ENCODE data around the gene LRRC53. TPM values are rescaled to one million over a fixed set of nuclear protein-coding genes. Genes with fewer than 3 reads are reported as not detected.

Gene LRRC53
- total and polyA plus RNA-seq, 2 donors (not counting 1 experiment from before 2014, with no cell fraction given) = not detected

- Histone ChIP-seq H3K36me3 (replicated peaks in 1 of 2; ENCODE audit: control extremely low read depth in 1 of 2, control insufficient read depth in 1 of 2, extremely low read depth in 1 of 2, insufficient read depth in 2 of 2, low read length in 1 of 2) (no peaks in the 10 kb centered on the region), H3K4me2 (replicated peaks; ENCODE audit: low read depth, low read length, poor library complexity, severe bottlenecking) (no peak overlapping the region), H3K9me3 (ENCODE audit: control extremely low read depth in 1 of 3, control insufficient read depth in 2 of 3, insufficient read depth in 1 of 3, low read length in 2 of 3) (no peaks in the 10 kb centered on the region), H3K9ac (ENCODE audit: low read length) (no peak overlapping the region), H3K27me3 (replicated peaks in 1 of 4; ENCODE audit: control extremely low read depth in 1 of 4, control insufficient read depth in 3 of 4, insufficient read depth in 4 of 4, low read length in 3 of 4) (peaks cover 0 to 2% (median 0%) of the 10 kb centered on the region in 4 experiments), H3K4me1 (ENCODE audit: control insufficient read depth in 2 of 2, insufficient read depth in 2 of 2, low read length in 2 of 2) (no peaks in the 10 kb centered on the region), H3K79me2 (ENCODE audit: control insufficient read depth, insufficient read depth, low read length) (no peaks in the 10 kb centered on the region), H3K4me3 (ENCODE audit: control extremely low read depth in 1 of 5, extremely low read depth in 1 of 5, insufficient read depth in 1 of 5, low read depth in 2 of 5, low read length in 4 of 5) (no peak overlapping the region), H4K20me1 (ENCODE audit: control insufficient read depth, insufficient read depth, low read length, poor library complexity, severe bottlenecking) (no peaks in the 10 kb centered on the region), H2AFZ (ENCODE audit: insufficient read depth, low read depth, low read length, poor library complexity, severe bottlenecking) (no peak overlapping the region), H3K27ac (ENCODE audit: low read length in 2 of 2) (no peak overlapping the region)
- no peaks in the 10 kb centered on the region for H3K9me3 Mint-ChIP-seq (ENCODE audit: insufficient read depth)
- ATAC-seq (ENCODE audit: low read depth) (no peak), DNase-seq (no peak)
- no peak overlapping the region for H3K27ac Mint-ChIP-seq
- intact Hi-C loops (cut with micrococcal nuclease) = no loop called here
- peaks cover 11% of the 10 kb centered on the region for H3K27me3 Mint-ChIP-seq
- H3K4me1 Mint-ChIP-seq = no peaks in the 10 kb centered on the region
- H3K4me3 Mint-ChIP-seq = no peak overlapping the region
- WGBS (ENCODE audit: insufficient coverage) = 100% methylated on average over 1 of the region's 4 CpGs
- TF ChIP-seq EZH2 (IDR thresholded peaks at IDR 0.05; ENCODE audit: borderline replicate concordance, insufficient read depth, low read depth, low read length, poor library complexity, severe bottlenecking) = no peak
- TF ChIP-seq CTCF (IDR thresholded peaks at IDR 0.05) = no peak
- CTCF ChIA-PET = no interaction called here
- POLR2A ChIA-PET = no interaction called here
Observed at GRCh38 chr1:74548961-74549750, 36.7 kb upstream of the LRRC53 start.

GRCh38 chr1:74545821-74546220, 33.4 kb upstream of the LRRC53 start:
- no peak for DNase-seq
- WGBS (ENCODE audit: insufficient coverage) = no CpG with 5 or more reads among the region's 2 CpGs
- no peak overlapping the region for H3K9ac ChIP-seq (ENCODE audit: low read length)
- CTCF ChIA-PET = no interaction called here
- H3K27ac ChIP-seq (ENCODE audit: low read length in 2 of 2) = no peak overlapping the region
- H3K27me3 Mint-ChIP-seq = peaks cover 8% of the 10 kb centered on the region
- H3K27ac Mint-ChIP-seq = no peak overlapping the region
- no peak for ATAC-seq (ENCODE audit: low read depth)
- no peaks in the 10 kb centered on the region for H3K79me2 ChIP-seq (ENCODE audit: control insufficient read depth, insufficient read depth, low read length)
- no peaks in the 10 kb centered on the region for H3K9me3 Mint-ChIP-seq (ENCODE audit: insufficient read depth)
- no peak overlapping the region for H3K4me2 ChIP-seq (replicated peaks; ENCODE audit: low read depth, low read length, poor library complexity, severe bottlenecking)
- H3K4me1 Mint-ChIP-seq = no peaks in the 10 kb centered on the region
- intact Hi-C loops (cut with micrococcal nuclease) = no loop called here
- POLR2A ChIA-PET = no interaction called here
- H4K20me1 ChIP-seq (ENCODE audit: control insufficient read depth, insufficient read depth, low read length, poor library complexity, severe bottlenecking) = no peaks in the 10 kb centered on the region
- H3K4me3 ChIP-seq (ENCODE audit: control extremely low read depth in 1 of 5, extremely low read depth in 1 of 5, insufficient read depth in 1 of 5, low read depth in 2 of 5, low read length in 4 of 5) = no peak overlapping the region
- TF ChIP-seq CTCF (IDR thresholded peaks at IDR 0.05) = no peak
- no peak for TF ChIP-seq EZH2 (IDR thresholded peaks at IDR 0.05; ENCODE audit: borderline replicate concordance, insufficient read depth, low read depth, low read length, poor library complexity, severe bottlenecking)
- H2AFZ ChIP-seq (ENCODE audit: insufficient read depth, low read depth, low read length, poor library complexity, severe bottlenecking) = no peak overlapping the region
- H3K36me3 ChIP-seq (replicated peaks in 1 of 2; ENCODE audit: control extremely low read depth in 1 of 2, control insufficient read depth in 1 of 2, extremely low read depth in 1 of 2, insufficient read depth in 2 of 2, low read length in 1 of 2) = no peaks in the 10 kb centered on the region
- H3K4me3 Mint-ChIP-seq = no peak overlapping the region
- H3K9me3 ChIP-seq (ENCODE audit: control extremely low read depth in 1 of 3, control insufficient read depth in 2 of 3, insufficient read depth in 1 of 3, low read length in 2 of 3) = no peaks in the 10 kb centered on the region
- no peaks in the 10 kb centered on the region for H3K4me1 ChIP-seq (ENCODE audit: control insufficient read depth in 2 of 2, insufficient read depth in 2 of 2, low read length in 2 of 2)
- H3K27me3 ChIP-seq (replicated peaks in 1 of 4; ENCODE audit: control extremely low read depth in 1 of 4, control insufficient read depth in 3 of 4, insufficient read depth in 4 of 4, low read length in 3 of 4) = peaks cover 0 to 2% (median 0%) of the 10 kb centered on the region in 4 experiments
